OCI-LY7 (cell line): Measurements from ENCODE around the gene GNG14. TPM values are rescaled to one million over a fixed set of nuclear protein-coding genes. Genes with fewer than 3 reads are reported as not detected.

Experiments
- BruUV-seq: library from RNA; stranded (reverse); fragments of 400-500 nt; replicated peaks from 2 replicates; lab custom pipeline; 2021; lab: Mats Ljungman, UMichigan
- CTCF ChIA-PET: fragments of 300-600 bp; sonication (Branson Sonifier 250); formaldehyde crosslinking; loops from one replicate; lab custom pipeline; 2022; ENCODE audit warnings: antibody characterized with exemption; ENCODE audit not compliant: unreplicated experiment; lab: Charles Lee
- POLR2A ChIA-PET: fragments of 300-600 bp; sonication (Branson Sonifier 250); formaldehyde crosslinking; loops from one replicate; lab custom pipeline; 2022; ENCODE audit warnings: antibody characterized with exemption; lab: Charles Lee
- DNase-seq: peaks from one replicate; pipeline ENCODE4 v3.0.0-alpha.2; 2015; ENCODE audit warnings: low spot score
- H2AFZ ChIP-seq: fragments of 200-600 bp; sonication (generic), shearing (Covaris generic); 2 replicates; pipeline ENCODE4 v1.6.1; 2014; ENCODE audit warnings: mild to moderate bottlenecking, antibody characterized with exemption, low read length, moderate library complexity
- H3K27ac ChIP-seq: fragments of 200-600 bp; sonication (generic); 2 replicates; pipeline ENCODE4 v1.5.1; 2014; ENCODE audit warnings: mixed run types, low read depth, mild to moderate bottlenecking, moderate library complexity, low read length, inconsistent platforms; ENCODE audit not compliant: poor library complexity, severe bottlenecking
- H3K36me3 ChIP-seq: fragments of 200-600 bp; sonication (generic); 2 replicates; pipeline ENCODE4 v1.6.1; 2014; ENCODE audit warnings: mild to moderate bottlenecking, antibody characterized with exemption, low read length, moderate library complexity, mixed read lengths; ENCODE audit not compliant: insufficient read depth
- H3K4me1 ChIP-seq: fragments of 200-600 bp; sonication (generic); 2 replicates; pipeline ENCODE4 v1.5.1; 2014; ENCODE audit warnings: mild to moderate bottlenecking, low read length; ENCODE audit not compliant: insufficient read depth, poor library complexity, severe bottlenecking
- H3K4me2 ChIP-seq: fragments of 200-600 bp; sonication (generic); 2 replicates; pipeline ENCODE4 v1.6.1; 2014; ENCODE audit warnings: mild to moderate bottlenecking, low read length
- H3K4me3 ChIP-seq: fragments of 200-600 bp; sonication (generic); 2 replicates; pipeline ENCODE4 v1.5.1; 2014; ENCODE audit warnings: mild to moderate bottlenecking, low read depth, low read length; ENCODE audit not compliant: poor library complexity, severe bottlenecking
- H3K79me2 ChIP-seq: fragments of 200-600 bp; sonication (generic); 2 replicates; pipeline ENCODE4 v1.6.1; 2016; ENCODE audit warnings: low read depth, mild to moderate bottlenecking, low read length, moderate library complexity, mixed read lengths; ENCODE audit not compliant: insufficient read depth
- H3K9me2 ChIP-seq: fragments of 200-600 bp; sonication (generic); 2 replicates; pipeline ENCODE4 v1.6.1; 2016; ENCODE audit warnings: mild to moderate bottlenecking, low read length, mixed read lengths; ENCODE audit not compliant: insufficient read depth
- H3K9me3 ChIP-seq: fragments of 200-600 bp; sonication (generic); 2 replicates; pipeline ENCODE4 v1.6.1; 2014; ENCODE audit warnings: mild to moderate bottlenecking, mixed run types, low read length, mixed read lengths
- H4K20me1 ChIP-seq: fragments of 200-600 bp; sonication (generic); 2 replicates; pipeline ENCODE4 v1.6.1; 2014; ENCODE audit warnings: mild to moderate bottlenecking, antibody characterized with exemption, low read length, moderate library complexity, mixed read lengths; ENCODE audit not compliant: insufficient read depth
- EZH2phosphoT487 ChIP-seq: fragments of 200-600 bp; sonication (generic); IDR thresholded peaks from 2 replicates; pipeline ENCODE4 v1.6.1; 2018; ENCODE audit warnings: low read depth, borderline replicate concordance, mild to moderate bottlenecking, mixed run types, antibody characterized with exemption, low read length, moderate library complexity, mixed read lengths
- intact Hi-C: fragments of 100-400 bp; cut with micrococcal nuclease; formaldehyde crosslinking; loops from one replicate; pipeline ENCODE4 v1.10.0; 2022; ENCODE audit not compliant: unreplicated experiment
- total RNA-seq, 2 experiments: library from RNA; depleted of rRNA in 1 of 2; stranded (reverse); fragments of >200 nt in 1 of 2; shearing (Covaris generic) in 1 of 2; gene quantifications; 2 replicates each; pipeline ENCODE4 v1.2.3, GENCODE V29; 2014 to 2022
- TF ChIP-seq, protein P1 (sequence below): fragments of 200-600 bp; sonication (generic); conservative IDR thresholded peaks from 2 replicates; pipeline ENCODE4 v1.5.1; 2014; ENCODE audit warnings: mild to moderate bottlenecking, antibody characterized with exemption, low read length, moderate library complexity, mixed read lengths

The GNG14 gene
- total RNA-seq, 2 experiments from 2014 or later = 0.93 TPM; not detected in 1

DNA sequence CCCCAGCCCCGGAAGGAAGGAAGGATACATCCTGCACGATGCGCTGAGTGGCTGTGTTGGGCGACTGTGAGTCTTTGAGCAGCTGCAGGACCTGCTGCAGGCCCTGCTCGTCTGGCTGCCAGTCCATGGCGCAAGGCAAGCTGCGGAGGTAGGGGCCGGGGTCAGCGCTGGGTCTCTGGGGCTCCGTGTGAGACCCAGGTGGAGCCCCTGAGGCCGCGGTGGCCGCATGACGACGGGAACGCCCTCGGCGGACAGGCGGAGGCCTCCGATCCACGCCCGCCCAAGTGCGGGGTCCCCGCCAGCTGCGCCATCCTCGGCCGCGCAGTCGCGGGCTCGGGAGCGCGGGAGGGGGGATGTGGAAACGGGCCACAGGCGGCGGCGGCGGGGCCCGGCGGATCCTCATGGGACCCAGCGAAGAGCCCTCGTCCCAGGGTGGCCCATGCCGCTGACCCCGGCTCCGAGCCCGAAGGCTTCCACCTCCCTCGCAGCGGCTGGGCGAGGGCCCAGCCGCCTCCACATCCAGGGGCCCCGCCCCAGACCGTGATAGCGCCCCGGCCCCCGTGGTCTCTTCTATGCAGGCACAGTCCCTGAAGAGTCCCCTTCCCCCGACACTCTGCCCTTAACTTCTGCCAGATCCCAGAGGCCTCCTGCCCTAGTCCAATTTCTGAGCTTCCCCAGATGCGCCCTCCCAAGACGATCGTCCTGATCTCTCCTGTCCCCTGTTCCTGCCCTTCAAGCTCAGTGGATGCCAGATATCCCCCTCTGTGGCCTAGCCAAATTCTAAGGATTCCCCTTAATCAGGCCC is 33.3 kb downstream of the GNG14 start:
- no peaks in the 10 kb centered on the region for H3K9me3 ChIP-seq
- H3K4me3 ChIP-seq = peak overlapping the region; percentile 82
- BruUV-seq = no TSS peak
- peaks cover 72% of the 10 kb centered on the region for H3K79me2 ChIP-seq
- intact Hi-C loops = loop anchor here (5.0 kb wide), 1 partner anchor 71 kb away; the partner anchor contains the start of gene JUNB
- H4K20me1 ChIP-seq = peaks cover 13% of the 10 kb centered on the region; the same call in 1 of the 2 replicates
- POLR2A ChIA-PET = interaction anchor here (0.6 to 3.6 kb wide), 3 partner anchors 12 to 34 kb away, joined by 3 to 32 read pairs (median 3); partner anchors contain the start of gene TRIR
- peak overlapping the region; percentile 97 for H3K4me2 ChIP-seq
- H3K9me2 ChIP-seq = no peaks in the 10 kb centered on the region
- H3K27ac ChIP-seq = peak overlapping the region; percentile 74
- DNase-seq = peak; percentile 37
- peaks cover 60% of the 10 kb centered on the region for H3K36me3 ChIP-seq
- peaks cover 12% of the 10 kb centered on the region for H3K4me1 ChIP-seq
- CTCF ChIA-PET = interaction anchor here (0.6 kb wide), 1 partner anchor 13 kb away, joined by 3 read pairs; no protein-coding TSS in a partner anchor
- no peak for TF ChIP-seq EZH2phosphoT487
- TF ChIP-seq, protein P1, sequence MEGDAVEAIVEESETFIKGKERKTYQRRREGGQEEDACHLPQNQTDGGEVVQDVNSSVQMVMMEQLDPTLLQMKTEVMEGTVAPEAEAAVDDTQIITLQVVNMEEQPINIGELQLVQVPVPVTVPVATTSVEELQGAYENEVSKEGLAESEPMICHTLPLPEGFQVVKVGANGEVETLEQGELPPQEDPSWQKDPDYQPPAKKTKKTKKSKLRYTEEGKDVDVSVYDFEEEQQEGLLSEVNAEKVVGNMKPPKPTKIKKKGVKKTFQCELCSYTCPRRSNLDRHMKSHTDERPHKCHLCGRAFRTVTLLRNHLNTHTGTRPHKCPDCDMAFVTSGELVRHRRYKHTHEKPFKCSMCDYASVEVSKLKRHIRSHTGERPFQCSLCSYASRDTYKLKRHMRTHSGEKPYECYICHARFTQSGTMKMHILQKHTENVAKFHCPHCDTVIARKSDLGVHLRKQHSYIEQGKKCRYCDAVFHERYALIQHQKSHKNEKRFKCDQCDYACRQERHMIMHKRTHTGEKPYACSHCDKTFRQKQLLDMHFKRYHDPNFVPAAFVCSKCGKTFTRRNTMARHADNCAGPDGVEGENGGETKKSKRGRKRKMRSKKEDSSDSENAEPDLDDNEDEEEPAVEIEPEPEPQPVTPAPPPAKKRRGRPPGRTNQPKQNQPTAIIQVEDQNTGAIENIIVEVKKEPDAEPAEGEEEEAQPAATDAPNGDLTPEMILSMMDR = no peak
- H2AFZ ChIP-seq = no peak overlapping the region

DNA sequence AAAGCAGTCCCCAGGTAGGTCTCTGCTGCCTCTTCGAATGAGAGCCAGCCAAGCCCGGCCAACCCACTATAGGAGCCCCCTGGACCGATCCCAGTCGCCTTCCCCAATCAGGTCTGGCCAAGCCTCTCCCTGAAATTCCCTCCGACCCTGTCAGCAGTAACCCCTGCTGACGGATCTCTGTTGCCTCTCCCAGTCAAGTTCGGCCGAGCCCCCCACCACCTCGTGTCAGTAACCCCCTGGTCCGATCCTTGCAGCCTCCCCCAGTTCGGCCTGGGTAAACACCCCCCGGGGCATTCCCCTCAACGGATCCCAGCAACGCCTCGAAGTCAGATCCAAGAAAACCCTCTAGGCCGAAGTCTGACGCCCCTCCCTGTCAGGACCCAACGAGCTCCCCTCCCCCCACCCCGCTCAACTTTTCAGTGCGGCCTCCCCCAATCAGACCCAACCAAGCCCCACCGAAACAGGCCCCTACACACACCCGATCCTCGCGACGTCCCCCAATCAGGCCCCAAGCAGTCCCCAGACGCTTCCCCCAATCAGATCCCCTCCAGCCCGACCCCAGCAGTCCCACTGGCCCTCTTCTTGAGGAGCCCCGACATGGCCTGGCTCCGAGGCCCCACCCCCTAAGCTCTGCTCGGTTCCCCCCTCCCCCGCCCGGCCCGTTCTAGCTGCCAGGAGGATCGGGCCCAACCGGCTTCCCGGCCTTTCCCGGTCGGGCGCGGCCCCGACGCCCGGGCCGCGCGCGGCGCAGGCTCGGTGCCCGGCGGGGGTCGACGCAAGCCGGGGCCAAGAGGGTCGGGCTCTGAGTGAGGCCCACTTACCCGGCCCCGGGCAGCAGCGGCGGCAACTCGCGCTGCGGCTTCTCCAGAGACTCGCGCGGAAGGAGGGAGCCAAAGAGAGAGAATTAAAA is 34.1 kb downstream of the GNG14 start:
- no TSS peak for BruUV-seq
- CTCF ChIA-PET = interaction anchor here (1.1 kb wide), 1 partner anchor 14 kb away, joined by 4 read pairs; no protein-coding TSS in a partner anchor
- Histone ChIP-seq H3K36me3 (peaks cover 58% of the 10 kb centered on the region), H3K4me2 (peak overlapping the region; percentile 97), H4K20me1 (peaks cover 13% of the 10 kb centered on the region; the same call in 1 of the 2 replicates), H3K4me1 (peaks cover 18% of the 10 kb centered on the region), H3K4me3 (peak overlapping the region; percentile 82), H3K9me3 (no peaks in the 10 kb centered on the region), H2AFZ (no peak overlapping the region), H3K9me2 (no peaks in the 10 kb centered on the region), H3K79me2 (peaks cover 68% of the 10 kb centered on the region), H3K27ac (peak overlapping the region; percentile 74)
- DNase-seq = peak; percentile 64
- TF ChIP-seq EZH2phosphoT487 = no peak
- TF ChIP-seq, protein P1 = no peak
- POLR2A ChIA-PET = interaction anchor here (0.7 to 3.6 kb wide), 4 partner anchors 11 to 61 kb away, joined by 3 to 32 read pairs (median 7); partner anchors contain the start of genes GET3 and TRIR
- intact Hi-C loops = loop anchor here (1.0 to 5.0 kb wide), 2 partner anchors 41 to 70 kb away; partner anchors contain the start of genes DHPS and JUNB
